GM12878 (cell line): ENCODE data around the gene MTA3. TPM values are rescaled to one million over a fixed set of nuclear protein-coding genes. Genes with fewer than 3 reads are reported as not detected.

Experiments used
- ATF7 ChIP-seq: fragments of 450-650 bp; IDR thresholded peaks from 2 replicates; pipeline ENCODE4 v1.6.1; 2016; ENCODE audit warnings: low read depth, mild to moderate bottlenecking
- CHD1 ChIP-seq: IDR thresholded peaks from 2 replicates; pipeline ENCODE4 v1.6.1; 2012; ENCODE audit warnings: low read depth, low read length, improper control_type of control experiment
- E2F8 ChIP-seq: fragments of 450-650 bp; IDR thresholded peaks from 2 replicates; pipeline ENCODE4 v1.6.1; 2018; ENCODE audit warnings: mild to moderate bottlenecking, low read depth, moderate library complexity; ENCODE audit not compliant: partially characterized antibody
- EGR1 ChIP-seq, 2 experiments: IDR thresholded peaks; 1 replicate in 1 of 2; 2 replicates in 1 of 2; pipeline ENCODE4 v1.6.1; 2011 to 2012; ENCODE audit warnings: low read depth in 2 of 2, low read length in 2 of 2, borderline replicate concordance in 1 of 2, mild to moderate bottlenecking in 1 of 2, moderate library complexity in 1 of 2
- GABPA ChIP-seq: IDR thresholded peaks from 2 replicates; pipeline ENCODE4 v1.6.1; 2014; ENCODE audit warnings: antibody characterized with exemption, low read depth, mild to moderate bottlenecking, inconsistent platforms
- SIN3A ChIP-seq: IDR thresholded peaks from 2 replicates; pipeline ENCODE4 v1.6.1; 2012; ENCODE audit warnings: low read depth, low read length, improper control_type of control experiment
- SUPT20H ChIP-seq: IDR thresholded peaks from 2 replicates; pipeline ENCODE4 v1.6.1; 2011; ENCODE audit warnings: low read depth, mild to moderate bottlenecking, low read length, moderate library complexity, borderline replicate concordance; ENCODE audit not compliant: control insufficient read depth
- TCF7 ChIP-seq: IDR thresholded peaks from 2 replicates; pipeline ENCODE4 v1.6.1; 2014; ENCODE audit warnings: antibody characterized with exemption, borderline replicate concordance
- USF2 ChIP-seq: IDR thresholded peaks from 2 replicates; pipeline ENCODE4 v1.6.1; 2011; ENCODE audit warnings: low read depth, low read length, improper control_type of control experiment, borderline replicate concordance
- polyA plus RNA-seq, 11 experiments: library from polyadenylated mRNA; depleted of rRNA in 4 of 11; unstranded in 6 of 11; stranded (reverse) in 5 of 11; fragments of >200 nt; fragmentation: Nextera tagmentation in 4 of 11; fragmentation: Illumina TruSeq in 1 of 11; extraction: Ambion mirVana in 4 of 11; extraction: Trizol in 1 of 11; gene quantifications; 1 replicate in 1 of 11; 2 replicates in 10 of 11; pipeline versions ENCODE4 v1.2.1 to v1.2.3, GENCODE V29; 2011 to 2016; ENCODE audit warnings: inconsistent platforms in 2 of 11, missing spikeins in 2 of 11, low read depth in 1 of 11
- total RNA-seq, 4 experiments: library from RNA; depleted of rRNA in 3 of 4; stranded (reverse); fragments of >200 nt in 3 of 4; fragmentation: Illumina TruSeq in 1 of 4; extraction: Trizol in 1 of 4; gene quantifications; 2 replicates each; pipeline versions ENCODE4 v1.2.1 to v1.2.3, GENCODE V29; 2013 to 2021

MTA3 gene
- total and polyA plus RNA-seq, 10 of the 15 experiments (the other 5 are each of a cell fraction or from before 2014, with no cell fraction given), result 17.6 to 45.5 (median 26.5) TPM

DNA sequence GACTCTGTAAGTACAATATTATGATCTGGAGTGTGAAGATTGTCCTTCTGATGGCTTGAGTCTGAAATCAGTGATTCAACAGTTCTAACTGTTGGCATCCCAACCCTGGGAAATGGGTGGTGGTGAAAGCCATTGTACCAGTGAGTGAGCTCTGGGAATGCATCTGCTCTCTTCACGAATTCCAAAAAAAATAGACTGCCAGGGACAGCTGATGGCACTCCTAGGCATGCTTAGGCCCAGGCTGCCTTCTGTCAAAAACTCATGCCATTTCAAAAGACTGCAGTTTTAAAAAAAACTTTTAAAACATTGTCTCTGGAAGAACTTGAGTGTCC is 175.2 kb downstream of the MTA3 start (continued):
- TF ChIP-seq GABPA, result no peak
- no peak for TF ChIP-seq TCF7
- TF ChIP-seq EGR1 (IDR thresholded peaks at IDR 0.05; ENCODE audit: borderline replicate concordance in 1 of 2, low read depth in 2 of 2, low read length in 2 of 2), result no peak
- TF ChIP-seq CHD1, result no peak
- TF ChIP-seq SIN3A, result no peak
- no peak for TF ChIP-seq SUPT20H
- TF ChIP-seq ATF7, result no peak
- no peak for TF ChIP-seq E2F8
- no peak for TF ChIP-seq USF2
